Breast epithelium (tissue), 4 donors: ENCODE results near the gene ARID3A. TPM values are rescaled to one million over a fixed set of nuclear protein-coding genes. Genes with fewer than 3 reads are reported as not detected.

Source experiments
- DNase-seq, 2 donors: peaks; one replicate each; pipeline ENCODE4 v3.0.0-alpha.2; 2019; ENCODE audit warnings: low spot score in 2 of 2
- H3K27ac ChIP-seq, 2 donors: fragments of 200-600 bp; sonication (generic) in 1 of 2; one replicate each; pipeline ENCODE4 v1.5.1; 2016 to 2019; ENCODE audit warnings: mild to moderate bottlenecking in 1 of 2
- H3K27me3 ChIP-seq, 2 donors: fragments of 200-600 bp; sonication (generic) in 1 of 2; one replicate each; pipeline versions ENCODE4 v1.5.1 to v1.6.0; 2017 to 2019; ENCODE audit warnings: control low read depth in 1 of 2, mild to moderate bottlenecking in 1 of 2
- H3K36me3 ChIP-seq: fragments of 200-600 bp; one replicate; pipeline ENCODE4 v1.5.1; 2019
- H3K4me1 ChIP-seq, 2 donors: fragments of 200-600 bp; sonication (generic); one replicate each; pipeline ENCODE4 v1.5.1; 2016 to 2019; ENCODE audit warnings: control low read depth in 1 of 2
- H3K4me3 ChIP-seq, 3 donors: fragments of 200-600 bp; sonication (generic); 1 replicate in 2 of 3; 2 replicates in 1 of 3; pipeline ENCODE4 v1.5.1; 2016 to 2019; ENCODE audit warnings: mild to moderate bottlenecking in 3 of 3, moderate library complexity in 2 of 3
- H3K9me3 ChIP-seq, 2 donors: fragments of 200-600 bp; sonication (generic) in 1 of 2; one replicate each; pipeline ENCODE4 v1.5.1; 2016 to 2019; ENCODE audit warnings: control low read depth in 1 of 2
- POLR2A ChIP-seq: fragments of 450-650 bp; IDR thresholded peaks from one replicate; pipeline ENCODE4 v1.6.1; 2016; ENCODE audit warnings: antibody characterized with exemption, mild to moderate bottlenecking, moderate library complexity
- POLR2AphosphoS5 ChIP-seq, 3 donors: sonication (generic); formaldehyde crosslinking; IDR thresholded peaks; one replicate each; pipeline ENCODE4 v1.6.1; 2017; ENCODE audit warnings: antibody characterized with exemption in 3 of 3
- intact Hi-C: fragments of 100-400 bp; cut with DNase I; formaldehyde crosslinking; loops from one replicate; pipeline ENCODE4 v1.15.1; 2023; ENCODE audit warnings: low total_unique reads
- total RNA-seq, 3 donors: library from RNA; depleted of rRNA; stranded (reverse); fragments of >200 nt; gene quantifications; one replicate each; pipeline ENCODE4 v1.1.0, GENCODE V29; 2016
- TF ChIP-seq, protein P1 (sequence below), 3 donors: fragments of 450-650 bp; IDR thresholded peaks; one replicate each; pipeline ENCODE4 v1.5.1; 2016 to 2017; ENCODE audit warnings: antibody characterized with exemption in 3 of 3, mild to moderate bottlenecking in 3 of 3, moderate library complexity in 3 of 3

ARID3A gene
- total RNA-seq, 3 donors from 2014 or later: 3.5 to 11.1 (median 4.8) TPM

DNA sequence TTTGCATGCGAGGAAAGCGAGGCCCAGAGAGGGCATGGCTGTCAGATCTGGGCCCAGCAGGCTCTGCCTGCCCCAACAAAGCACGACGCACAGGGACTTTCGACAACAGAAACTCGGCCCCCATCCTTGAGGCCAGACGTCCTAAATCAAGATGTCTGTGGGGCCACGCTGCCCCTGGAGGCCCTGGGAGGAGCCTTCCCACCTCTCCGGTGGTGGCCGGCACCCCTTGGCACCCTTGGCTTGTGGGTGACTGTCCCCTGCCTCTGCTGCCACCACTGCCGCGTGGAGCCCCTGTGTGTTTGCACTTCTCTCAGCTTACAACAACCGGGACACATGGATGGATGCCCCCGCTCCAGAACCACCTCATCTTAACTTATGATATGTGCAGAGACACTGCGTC is 62.7 kb downstream of the ARID3A start:
- intact Hi-C loops: loop anchor here (10.0 kb wide), 1 partner anchor 234 kb away; the partner anchor contains the start of gene MISP
- TF ChIP-seq POLR2AphosphoS5 (IDR thresholded peaks at IDR 0.05): no peak
- TF ChIP-seq, protein P1, sequence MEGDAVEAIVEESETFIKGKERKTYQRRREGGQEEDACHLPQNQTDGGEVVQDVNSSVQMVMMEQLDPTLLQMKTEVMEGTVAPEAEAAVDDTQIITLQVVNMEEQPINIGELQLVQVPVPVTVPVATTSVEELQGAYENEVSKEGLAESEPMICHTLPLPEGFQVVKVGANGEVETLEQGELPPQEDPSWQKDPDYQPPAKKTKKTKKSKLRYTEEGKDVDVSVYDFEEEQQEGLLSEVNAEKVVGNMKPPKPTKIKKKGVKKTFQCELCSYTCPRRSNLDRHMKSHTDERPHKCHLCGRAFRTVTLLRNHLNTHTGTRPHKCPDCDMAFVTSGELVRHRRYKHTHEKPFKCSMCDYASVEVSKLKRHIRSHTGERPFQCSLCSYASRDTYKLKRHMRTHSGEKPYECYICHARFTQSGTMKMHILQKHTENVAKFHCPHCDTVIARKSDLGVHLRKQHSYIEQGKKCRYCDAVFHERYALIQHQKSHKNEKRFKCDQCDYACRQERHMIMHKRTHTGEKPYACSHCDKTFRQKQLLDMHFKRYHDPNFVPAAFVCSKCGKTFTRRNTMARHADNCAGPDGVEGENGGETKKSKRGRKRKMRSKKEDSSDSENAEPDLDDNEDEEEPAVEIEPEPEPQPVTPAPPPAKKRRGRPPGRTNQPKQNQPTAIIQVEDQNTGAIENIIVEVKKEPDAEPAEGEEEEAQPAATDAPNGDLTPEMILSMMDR (IDR thresholded peaks at IDR 0.05): no peak
- no peak for TF ChIP-seq POLR2A

DNA sequence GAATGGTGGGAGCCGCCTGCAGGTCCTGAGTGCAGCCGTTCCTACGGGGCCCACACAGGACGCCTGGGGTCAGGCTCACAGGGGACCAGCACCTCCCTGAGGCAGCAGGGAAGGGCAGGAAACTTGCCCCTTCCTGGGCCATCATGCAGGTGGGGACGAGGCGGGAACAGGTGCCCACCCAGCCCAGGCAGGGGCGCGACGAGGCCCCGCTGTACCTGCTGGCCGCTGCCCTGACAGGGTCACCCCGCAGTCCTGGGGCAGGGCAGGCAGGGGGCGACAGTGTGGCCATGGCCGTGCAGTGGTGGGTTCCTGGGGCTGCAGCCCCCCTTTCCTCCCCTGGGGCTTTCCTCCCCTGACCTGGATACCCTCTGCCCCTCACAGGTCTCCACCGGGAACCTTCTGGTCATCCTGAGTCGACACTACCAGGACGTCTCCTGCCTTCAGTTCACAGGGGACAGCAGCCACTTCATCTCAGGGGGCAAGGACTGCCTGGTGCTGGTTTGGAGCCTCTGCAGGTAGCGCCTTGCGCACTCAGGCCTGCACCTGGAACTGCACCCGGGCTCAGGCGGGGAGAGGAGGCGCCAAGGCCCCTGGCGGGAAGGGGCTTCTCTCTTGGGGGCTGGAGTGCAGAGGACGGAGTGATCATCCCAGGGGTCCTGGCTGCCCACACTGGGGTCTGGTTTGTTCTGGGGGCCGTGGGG is 63.7 kb downstream of the ARID3A start:
- DNase-seq: no peak
- intact Hi-C loops: loop anchor here (10.0 kb wide), 2 partner anchors 215 to 235 kb away; partner anchors contain the start of gene MISP
- TF ChIP-seq POLR2AphosphoS5 (IDR thresholded peaks at IDR 0.05): no peak
- H3K9me3 ChIP-seq: no peaks in the 10 kb centered on the region
- H3K27ac ChIP-seq: no peak overlapping the region
- H3K27me3 ChIP-seq: no peaks in the 10 kb centered on the region
- H3K4me3 ChIP-seq: no peak overlapping the region
- no peaks in the 10 kb centered on the region for H3K36me3 ChIP-seq
- H3K4me1 ChIP-seq: no peaks in the 10 kb centered on the region

More for the DNA sequence above, 62.7 kb downstream of the ARID3A start:
- no peak overlapping the region for H3K27ac ChIP-seq
- no peaks in the 10 kb centered on the region for H3K9me3 ChIP-seq
- H3K27me3 ChIP-seq: no peaks in the 10 kb centered on the region
- no peaks in the 10 kb centered on the region for H3K36me3 ChIP-seq
- no peak for DNase-seq
- H3K4me1 ChIP-seq: no peaks in the 10 kb centered on the region
- no peak overlapping the region for H3K4me3 ChIP-seq

DNA sequence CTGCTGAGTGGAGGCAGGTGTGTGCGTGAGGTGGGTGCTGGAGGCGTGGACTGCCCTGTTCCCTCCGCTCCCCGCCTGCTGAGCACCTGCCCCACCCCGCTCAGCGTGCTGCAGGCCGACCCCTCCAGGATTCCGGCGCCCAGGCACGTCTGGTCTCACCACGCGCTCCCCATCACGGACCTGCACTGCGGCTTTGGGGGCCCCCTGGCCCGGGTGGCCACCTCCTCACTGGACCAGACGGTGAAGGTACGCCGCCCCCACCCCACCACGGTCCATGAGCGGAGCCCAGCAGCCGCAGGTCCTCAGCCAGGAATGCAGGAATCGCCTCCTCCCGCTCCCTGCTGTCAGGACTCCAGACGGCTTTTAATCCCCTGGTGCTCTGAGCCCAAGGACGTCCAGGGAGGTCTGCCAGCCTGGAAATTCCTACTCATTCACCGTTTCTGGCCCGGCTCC is 64.3 kb downstream of the ARID3A start:
- no peak for TF ChIP-seq POLR2A
- TF ChIP-seq, protein P1 (IDR thresholded peaks at IDR 0.05): no peak
- no peak for TF ChIP-seq POLR2AphosphoS5 (IDR thresholded peaks at IDR 0.05)
- Histone ChIP-seq H3K27ac (no peak overlapping the region), H3K9me3 (no peaks in the 10 kb centered on the region), H3K27me3 (no peaks in the 10 kb centered on the region), H3K36me3 (no peaks in the 10 kb centered on the region), H3K4me1 (no peaks in the 10 kb centered on the region), H3K4me3 (no peak overlapping the region)
- intact Hi-C loops: loop anchor here (10.0 kb wide), 1 partner anchor 215 kb away; no protein-coding TSS in a partner anchor
- no peak for DNase-seq

DNA sequence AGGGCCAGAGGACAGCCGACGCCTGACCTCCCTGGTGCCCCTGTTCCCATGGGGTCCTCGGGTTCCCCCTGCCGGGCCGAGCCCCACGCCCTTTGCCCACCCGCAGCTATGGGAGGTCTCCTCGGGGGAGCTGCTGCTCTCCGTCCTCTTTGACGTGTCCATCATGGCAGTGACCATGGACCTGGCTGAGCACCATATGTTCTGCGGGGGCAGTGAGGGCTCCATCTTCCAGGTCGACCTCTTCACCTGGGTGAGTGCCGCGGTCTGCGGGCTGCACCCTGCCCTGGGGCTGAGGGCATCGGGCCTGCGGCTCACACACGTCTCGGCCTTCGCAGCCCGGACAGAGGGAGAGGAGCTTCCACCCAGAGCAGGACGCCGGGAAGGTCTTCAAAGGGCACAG is 64.9 kb downstream of the ARID3A start:
- Histone ChIP-seq H3K9me3 (no peaks in the 10 kb centered on the region), H3K4me3 (no peak overlapping the region), H3K4me1 (no peaks in the 10 kb centered on the region), H3K36me3 (no peaks in the 10 kb centered on the region), H3K27me3 (peaks cover under 1 to 3% of the 10 kb centered on the region in 2 donors), H3K27ac (no peak overlapping the region)
- no peak for TF ChIP-seq POLR2A
- TF ChIP-seq POLR2AphosphoS5 (IDR thresholded peaks at IDR 0.05): no peak
- TF ChIP-seq, protein P1 (IDR thresholded peaks at IDR 0.05): no peak
- intact Hi-C loops: loop anchor here (10.0 kb wide), 1 partner anchor 216 kb away; no protein-coding TSS in a partner anchor
- DNase-seq: no peak

DNA sequence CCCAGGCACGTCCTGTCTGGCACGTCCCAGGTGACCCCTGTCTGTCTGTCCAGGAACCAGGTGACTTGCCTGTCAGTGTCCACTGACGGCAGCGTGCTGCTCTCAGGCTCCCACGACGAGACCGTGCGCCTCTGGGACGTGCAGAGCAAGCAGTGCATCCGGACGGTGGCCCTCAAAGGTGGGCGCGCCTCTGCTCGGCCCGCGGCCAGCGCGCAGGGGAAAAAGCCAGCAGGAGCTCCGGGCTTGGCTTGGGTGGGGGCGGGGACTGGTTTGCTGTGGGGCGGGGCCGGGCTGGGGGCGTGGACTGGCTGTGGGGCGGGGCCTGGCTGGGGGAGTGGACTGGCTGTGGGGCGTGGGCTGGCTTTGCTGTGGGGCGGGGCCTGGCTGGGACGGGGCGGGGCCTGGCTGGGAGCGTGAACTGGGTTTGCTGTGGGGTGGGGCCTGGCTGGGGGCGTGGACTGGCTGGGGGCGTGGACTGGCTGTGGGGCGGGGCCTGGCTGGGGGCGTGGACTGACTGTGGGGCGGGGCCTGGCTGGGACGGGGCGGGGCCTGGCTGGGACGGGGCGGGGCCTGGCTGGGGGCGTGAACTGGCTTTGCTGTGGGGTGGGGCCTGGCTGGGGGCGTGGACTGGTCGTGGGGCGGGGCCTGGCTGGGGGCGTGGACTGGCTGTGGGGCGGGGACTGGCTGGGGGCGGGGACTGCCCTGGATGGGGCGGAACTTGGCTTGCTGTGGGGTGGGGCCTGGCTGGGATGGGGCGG is 65.5 kb downstream of the ARID3A start:
- Histone ChIP-seq H3K36me3 (no peaks in the 10 kb centered on the region), H3K4me1 (no peaks in the 10 kb centered on the region), H3K9me3 (no peaks in the 10 kb centered on the region), H3K27ac (no peak overlapping the region), H3K27me3 (peaks cover 2 to 9% of the 10 kb centered on the region in 2 donors), H3K4me3 (no peak overlapping the region)
- DNase-seq: no peak
- intact Hi-C loops: loop anchor here (10.0 kb wide), 1 partner anchor 217 kb away; no protein-coding TSS in a partner anchor
- TF ChIP-seq, protein P1 (IDR thresholded peaks at IDR 0.05): no peak
